ENCODE data around the gene FAM114A1. TPM values are rescaled to one million over a fixed set of nuclear protein-coding genes. Genes with fewer than 3 reads are reported as not detected.

Gene FAM114A1
- polyA plus RNA-seq, 1 donor from 2014 or later: not detected

GRCh38 chr4:38955957-38956356, 88.4 kb downstream of the FAM114A1 start:
- TF ChIP-seq RAD21 (conservative IDR thresholded peaks at IDR 0.05): no peak
- TF ChIP-seq MXI1 (conservative IDR thresholded peaks at IDR 0.05; ENCODE audit: poor library complexity, severe bottlenecking): no peak
- TF ChIP-seq TAF1 (IDR thresholded peaks at IDR 0.05; ENCODE audit: low read depth): no peak
- no peak for TF ChIP-seq EZH2 (IDR thresholded peaks at IDR 0.05; ENCODE audit: borderline replicate concordance, insufficient read depth, low read length, poor library complexity, severe bottlenecking)
- no peak for TF ChIP-seq CTCF (IDR thresholded peaks at IDR 0.05; ENCODE audit: poor library complexity, severe bottlenecking)
- TF ChIP-seq SMC3 (conservative IDR thresholded peaks at IDR 0.05; ENCODE audit: poor library complexity): no peak
- TF ChIP-seq REST (IDR thresholded peaks at IDR 0.05; ENCODE audit: borderline replicate concordance): no peak
- no peak for TF ChIP-seq POLR2AphosphoS5 (IDR thresholded peaks at IDR 0.05)
- Histone ChIP-seq H3K9me2 (ENCODE audit: insufficient read depth, low read length) (no peaks in the 10 kb centered on the region), H3K27me3 (ENCODE audit: insufficient read depth, low read depth, low read length) (no peaks in the 10 kb centered on the region), H4K20me1 (ENCODE audit: insufficient read depth) (no peaks in the 10 kb centered on the region), H3K9ac (ENCODE audit: low read length) (no peak overlapping the region), H3K36me3 (ENCODE audit: insufficient read depth, low read length) (no peaks in the 10 kb centered on the region), H3K9me3 (ENCODE audit: low read length) (no peaks in the 10 kb centered on the region), H2AFZ (ENCODE audit: low read depth, low read length) (no peak overlapping the region), H3K27ac (ENCODE audit: low read length) (no peak overlapping the region), H3K79me2 (replicated peaks; ENCODE audit: insufficient read depth, low read length) (no peaks in the 10 kb centered on the region), H3K4me2 (ENCODE audit: low read length) (no peak overlapping the region), H3K4me3 (ENCODE audit: low read length) (no peak overlapping the region), H3F3A (ENCODE audit: insufficient read depth, low read length, poor library complexity, severe bottlenecking) (no peaks in the 10 kb centered on the region)

GRCh38 chr4:38957261-38957815, 89.7 kb downstream of the FAM114A1 start:
- Histone ChIP-seq H3K4me3 (ENCODE audit: low read length) (no peak overlapping the region), H3K27me3 (ENCODE audit: insufficient read depth, low read depth, low read length) (no peaks in the 10 kb centered on the region), H3F3A (ENCODE audit: insufficient read depth, low read length, poor library complexity, severe bottlenecking) (no peaks in the 10 kb centered on the region), H3K9me2 (ENCODE audit: insufficient read depth, low read length) (no peaks in the 10 kb centered on the region), H3K79me2 (replicated peaks; ENCODE audit: insufficient read depth, low read length) (no peaks in the 10 kb centered on the region), H3K27ac (ENCODE audit: low read length) (no peak overlapping the region), H3K4me2 (ENCODE audit: low read length) (no peak overlapping the region), H2AFZ (ENCODE audit: low read depth, low read length) (no peak overlapping the region), H3K9ac (ENCODE audit: low read length) (no peak overlapping the region), H3K36me3 (ENCODE audit: insufficient read depth, low read length) (no peaks in the 10 kb centered on the region), H4K20me1 (ENCODE audit: insufficient read depth) (no peaks in the 10 kb centered on the region), H3K9me3 (ENCODE audit: low read length) (no peaks in the 10 kb centered on the region)
- no peak for TF ChIP-seq REST (IDR thresholded peaks at IDR 0.05; ENCODE audit: borderline replicate concordance)
- no peak for TF ChIP-seq TAF1 (IDR thresholded peaks at IDR 0.05; ENCODE audit: low read depth)
- no peak for TF ChIP-seq POLR2AphosphoS5 (IDR thresholded peaks at IDR 0.05)
- TF ChIP-seq SMC3 (conservative IDR thresholded peaks at IDR 0.05; ENCODE audit: poor library complexity): no peak
- TF ChIP-seq EP300 (conservative IDR thresholded peaks at IDR 0.05; ENCODE audit: poor library complexity, severe bottlenecking): no peak
- TF ChIP-seq EZH2 (IDR thresholded peaks at IDR 0.05; ENCODE audit: borderline replicate concordance, insufficient read depth, low read length, poor library complexity, severe bottlenecking): no peak
- no peak for TF ChIP-seq CTCF (IDR thresholded peaks at IDR 0.05; ENCODE audit: poor library complexity, severe bottlenecking)
- TF ChIP-seq MXI1 (conservative IDR thresholded peaks at IDR 0.05; ENCODE audit: poor library complexity, severe bottlenecking): no peak
- no peak for TF ChIP-seq RAD21 (conservative IDR thresholded peaks at IDR 0.05)
